Ishikawa (cell line): ENCODE measurements around the gene FBXO36.

Experiments
- CEBPB ChIP-seq: IDR thresholded peaks from 2 replicates; pipeline ENCODE4 v1.6.1; 2012
- CREB1 ChIP-seq: IDR thresholded peaks from 2 replicates; pipeline ENCODE4 v1.6.1; 2012; ENCODE audit warnings: low read depth
- EGR1 ChIP-seq: IDR thresholded peaks from 2 replicates; pipeline ENCODE4 v1.6.1; 2012
- EP300 ChIP-seq: IDR thresholded peaks from 2 replicates; pipeline ENCODE4 v1.6.1; 2012; ENCODE audit warnings: borderline replicate concordance
- FOXM1 ChIP-seq: IDR thresholded peaks from 2 replicates; pipeline ENCODE4 v1.6.1; 2012; ENCODE audit warnings: low read depth, borderline replicate concordance
- NFIC ChIP-seq: IDR thresholded peaks from 2 replicates; pipeline ENCODE4 v1.6.1; 2012
- RAD21 ChIP-seq: IDR thresholded peaks from 2 replicates; pipeline ENCODE4 v1.6.1; 2012; ENCODE audit warnings: low read depth
- TAF1 ChIP-seq: IDR thresholded peaks from 2 replicates; pipeline ENCODE4 v1.6.1; 2012; ENCODE audit warnings: low read depth, mild to moderate bottlenecking
- TCF12 ChIP-seq: IDR thresholded peaks from 2 replicates; pipeline ENCODE4 v1.6.1; 2012; ENCODE audit warnings: low read depth
- TEAD4 ChIP-seq: IDR thresholded peaks from 2 replicates; pipeline ENCODE4 v1.6.1; 2012
- YY1 ChIP-seq: IDR thresholded peaks from 2 replicates; pipeline ENCODE4 v1.6.1; 2012; ENCODE audit warnings: low read depth
- ZBTB7A ChIP-seq: IDR thresholded peaks from 2 replicates; pipeline ENCODE4 v1.6.1; 2012; ENCODE audit warnings: low read depth
- TF ChIP-seq, protein P1 (sequence below): IDR thresholded peaks from 2 replicates; pipeline ENCODE4 v1.6.1; 2012
- TF ChIP-seq, protein P2 (sequence below): IDR thresholded peaks from 2 replicates; pipeline ENCODE4 v1.6.1; 2012; ENCODE audit warnings: low read depth, mild to moderate bottlenecking
- TF ChIP-seq, protein P3 (sequence below): IDR thresholded peaks from 2 replicates; pipeline ENCODE4 v1.6.1; 2012

The FBXO36 gene

DNA sequence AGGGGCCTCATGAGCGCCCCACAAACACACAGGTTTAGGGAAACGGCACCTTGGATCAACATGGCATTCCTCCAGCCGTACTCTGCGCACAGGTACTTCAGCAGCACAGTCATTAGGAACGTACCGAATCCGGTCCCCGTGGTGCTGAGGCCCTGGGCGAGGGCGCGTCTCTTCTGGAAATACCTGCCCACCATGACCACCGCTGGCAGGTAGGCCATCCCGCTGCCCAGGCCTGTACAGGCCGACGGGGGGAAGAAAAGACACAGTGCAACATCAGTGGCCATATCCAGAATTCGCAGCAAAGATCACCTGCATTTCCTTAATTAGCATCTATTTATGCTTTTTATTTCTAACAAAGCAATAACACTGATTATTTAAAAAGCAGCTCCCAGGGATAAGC is 124.2 kb downstream of the FBXO36 start:
- TF ChIP-seq, protein P1, sequence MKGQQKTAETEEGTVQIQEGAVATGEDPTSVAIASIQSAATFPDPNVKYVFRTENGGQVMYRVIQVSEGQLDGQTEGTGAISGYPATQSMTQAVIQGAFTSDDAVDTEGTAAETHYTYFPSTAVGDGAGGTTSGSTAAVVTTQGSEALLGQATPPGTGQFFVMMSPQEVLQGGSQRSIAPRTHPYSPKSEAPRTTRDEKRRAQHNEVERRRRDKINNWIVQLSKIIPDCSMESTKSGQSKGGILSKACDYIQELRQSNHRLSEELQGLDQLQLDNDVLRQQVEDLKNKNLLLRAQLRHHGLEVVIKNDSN = no peak
- TF ChIP-seq, protein P2, sequence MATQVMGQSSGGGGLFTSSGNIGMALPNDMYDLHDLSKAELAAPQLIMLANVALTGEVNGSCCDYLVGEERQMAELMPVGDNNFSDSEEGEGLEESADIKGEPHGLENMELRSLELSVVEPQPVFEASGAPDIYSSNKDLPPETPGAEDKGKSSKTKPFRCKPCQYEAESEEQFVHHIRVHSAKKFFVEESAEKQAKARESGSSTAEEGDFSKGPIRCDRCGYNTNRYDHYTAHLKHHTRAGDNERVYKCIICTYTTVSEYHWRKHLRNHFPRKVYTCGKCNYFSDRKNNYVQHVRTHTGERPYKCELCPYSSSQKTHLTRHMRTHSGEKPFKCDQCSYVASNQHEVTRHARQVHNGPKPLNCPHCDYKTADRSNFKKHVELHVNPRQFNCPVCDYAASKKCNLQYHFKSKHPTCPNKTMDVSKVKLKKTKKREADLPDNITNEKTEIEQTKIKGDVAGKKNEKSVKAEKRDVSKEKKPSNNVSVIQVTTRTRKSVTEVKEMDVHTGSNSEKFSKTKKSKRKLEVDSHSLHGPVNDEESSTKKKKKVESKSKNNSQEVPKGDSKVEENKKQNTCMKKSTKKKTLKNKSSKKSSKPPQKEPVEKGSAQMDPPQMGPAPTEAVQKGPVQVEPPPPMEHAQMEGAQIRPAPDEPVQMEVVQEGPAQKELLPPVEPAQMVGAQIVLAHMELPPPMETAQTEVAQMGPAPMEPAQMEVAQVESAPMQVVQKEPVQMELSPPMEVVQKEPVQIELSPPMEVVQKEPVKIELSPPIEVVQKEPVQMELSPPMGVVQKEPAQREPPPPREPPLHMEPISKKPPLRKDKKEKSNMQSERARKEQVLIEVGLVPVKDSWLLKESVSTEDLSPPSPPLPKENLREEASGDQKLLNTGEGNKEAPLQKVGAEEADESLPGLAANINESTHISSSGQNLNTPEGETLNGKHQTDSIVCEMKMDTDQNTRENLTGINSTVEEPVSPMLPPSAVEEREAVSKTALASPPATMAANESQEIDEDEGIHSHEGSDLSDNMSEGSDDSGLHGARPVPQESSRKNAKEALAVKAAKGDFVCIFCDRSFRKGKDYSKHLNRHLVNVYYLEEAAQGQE = no peak
- TF ChIP-seq EP300 = no peak
- no peak for TF ChIP-seq TAF1
- no peak for TF ChIP-seq ZBTB7A
- TF ChIP-seq EGR1 = no peak
- no peak for TF ChIP-seq CEBPB
- no peak for TF ChIP-seq RAD21
- no peak for TF ChIP-seq TEAD4
- TF ChIP-seq TCF12 = no peak
- TF ChIP-seq NFIC = no peak
- TF ChIP-seq FOXM1 = no peak
- TF ChIP-seq, protein P3, sequence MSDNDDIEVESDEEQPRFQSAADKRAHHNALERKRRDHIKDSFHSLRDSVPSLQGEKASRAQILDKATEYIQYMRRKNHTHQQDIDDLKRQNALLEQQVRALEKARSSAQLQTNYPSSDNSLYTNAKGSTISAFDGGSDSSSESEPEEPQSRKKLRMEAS = no peak
- no peak for TF ChIP-seq CREB1
- TF ChIP-seq YY1 = no peak

DNA sequence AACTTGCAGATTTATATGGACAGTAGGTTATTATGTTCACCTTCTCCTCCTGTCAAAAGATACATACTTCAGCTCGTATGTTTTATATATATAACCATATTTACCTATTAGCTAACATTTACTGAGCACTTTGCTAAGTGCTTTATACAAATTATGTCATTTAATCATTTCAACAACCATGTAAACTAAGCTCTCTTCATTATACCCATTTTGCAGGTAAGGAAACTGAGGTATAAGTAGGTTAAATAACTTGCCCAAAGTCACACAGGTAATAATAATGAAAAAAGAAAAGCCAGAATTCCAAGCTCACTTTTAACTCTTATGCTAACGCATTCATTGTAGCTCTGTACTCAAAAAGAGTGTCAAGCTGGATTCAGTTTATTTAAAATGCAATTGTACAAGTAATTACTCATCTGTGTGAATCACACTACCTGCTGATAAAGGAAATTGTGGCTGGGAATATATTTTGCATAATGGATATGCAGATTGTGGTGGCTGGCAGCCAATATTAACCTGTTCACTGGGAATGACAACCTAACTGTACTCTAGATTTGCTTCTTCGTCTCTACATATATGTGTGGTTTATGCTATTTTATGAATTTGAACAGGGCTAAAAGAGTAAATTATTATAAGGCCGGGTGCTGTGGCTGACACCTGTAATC is 125.8 kb downstream of the FBXO36 start:
- TF ChIP-seq TAF1 = no peak

DNA sequence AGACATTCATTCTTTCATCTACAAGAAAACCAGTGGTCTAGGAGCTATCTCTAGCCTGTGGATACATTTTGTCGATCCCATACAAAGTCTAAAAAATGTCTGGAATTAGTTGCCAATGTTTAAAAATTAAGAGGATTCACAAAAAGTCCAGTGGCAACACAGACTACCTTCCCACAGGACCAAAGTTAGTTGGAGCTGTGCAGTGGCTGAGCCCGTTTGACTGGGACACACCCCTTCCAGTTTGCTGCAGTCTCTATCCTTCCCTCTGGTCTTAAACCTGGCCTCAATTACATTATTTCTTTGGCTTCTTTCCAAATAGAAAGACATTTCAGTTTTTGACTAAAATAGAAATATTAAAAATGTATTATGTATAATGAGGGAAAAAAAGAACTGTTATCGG is 127.8 kb downstream of the FBXO36 start:
- TF ChIP-seq CREB1 (no peak), FOXM1 (no peak), RAD21 (no peak), EP300 (no peak), TCF12 (no peak), EGR1 (no peak), YY1 (no peak), CEBPB (no peak), ZBTB7A (no peak), TEAD4 (no peak), NFIC (no peak), TAF1 (no peak)
- TF ChIP-seq, protein P2 = no peak
- TF ChIP-seq, protein P3 = no peak
- TF ChIP-seq, protein P1 = no peak

DNA sequence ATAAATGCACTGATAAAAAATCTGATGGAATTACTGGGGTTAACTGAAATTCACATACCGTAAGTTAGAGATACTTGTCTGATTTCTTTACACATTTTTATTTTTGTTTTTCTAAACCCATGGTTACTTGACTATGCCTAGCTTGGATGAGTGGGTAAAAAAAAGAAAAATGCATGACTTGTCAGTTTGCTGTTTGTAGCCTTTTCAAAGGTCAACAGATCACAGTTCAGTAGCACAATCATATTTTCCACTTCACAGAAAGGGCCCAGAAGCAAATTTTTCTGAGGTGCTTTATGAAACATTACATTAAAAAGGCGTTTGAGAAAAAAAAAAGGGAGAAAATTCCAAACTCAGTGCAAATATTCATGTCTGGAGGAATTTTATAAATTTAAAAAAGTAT is 130.0 kb downstream of the FBXO36 start:
- TF ChIP-seq TEAD4 (no peak), CREB1 (no peak), FOXM1 (no peak), EGR1 (no peak), RAD21 (no peak), CEBPB (no peak)
- TF ChIP-seq, protein P3 = no peak
- TF ChIP-seq, protein P1 = no peak

DNA sequence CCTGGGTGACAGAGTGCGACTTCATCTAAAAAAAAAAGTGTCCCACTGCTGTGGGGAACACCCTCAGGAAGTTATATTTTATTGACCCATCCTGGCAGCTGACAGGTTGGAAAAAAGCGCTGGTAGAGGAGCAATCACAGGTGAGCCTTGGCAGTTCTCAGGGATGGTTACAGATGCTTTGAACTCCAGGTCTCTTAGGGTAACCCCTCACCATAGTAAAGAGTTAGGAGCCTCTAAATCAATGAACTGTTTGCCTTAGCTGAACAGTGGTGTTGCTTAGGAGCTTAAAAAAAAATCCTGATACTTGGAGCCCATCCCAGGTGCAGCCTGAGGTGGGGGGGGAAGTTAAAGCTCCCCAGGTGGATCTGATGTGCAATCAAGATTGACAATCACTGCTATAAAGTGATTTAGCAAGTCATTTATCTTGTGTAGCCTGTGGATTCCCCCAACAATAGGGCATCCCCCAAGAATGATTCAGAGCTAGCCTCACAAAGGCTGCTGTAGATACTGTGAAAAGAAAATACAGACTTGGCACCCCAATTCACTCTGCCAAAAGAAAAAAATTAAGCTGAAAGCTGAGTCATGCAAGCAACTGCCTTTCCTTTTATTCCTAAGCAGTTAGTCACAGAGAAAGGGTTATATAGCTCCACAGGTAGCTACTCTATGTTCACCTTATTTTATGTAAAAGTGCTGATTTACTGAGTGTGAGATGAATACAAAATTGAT is 131.6 kb downstream of the FBXO36 start:
- TF ChIP-seq NFIC (no peak), EP300 (no peak), YY1 (no peak), TAF1 (no peak), FOXM1 (no peak), TCF12 (no peak), CEBPB (no peak), TEAD4 (no peak), CREB1 (no peak), RAD21 (no peak), ZBTB7A (no peak), EGR1 (no peak)
- TF ChIP-seq, protein P1 = no peak
- TF ChIP-seq, protein P3 = no peak
- TF ChIP-seq, protein P2 = no peak
